A673 (cell line): Measurements from ENCODE around the gene FRMD3.

Experiments
- CTCF ChIP-seq: fragments of 300-800, 200-600 bp; sonication (generic); conservative IDR thresholded peaks from 2 replicates; pipeline ENCODE4 v1.5.1; 2017; ENCODE audit warnings: low read depth, mild to moderate bottlenecking, antibody characterized with exemption, low read length, moderate library complexity, mixed read lengths
- EZH2 ChIP-seq: fragments of 200-600 bp; sonication (generic); IDR thresholded peaks from 2 replicates; pipeline ENCODE4 v1.6.1; 2017; ENCODE audit warnings: borderline replicate concordance, low read depth, mild to moderate bottlenecking, mixed read lengths, antibody characterized with exemption, low read length; ENCODE audit not compliant: poor library complexity, severe bottlenecking

GRCh38 chr9:83367326-83367725 is 170.9 kb downstream of the FRMD3 start:
- TF ChIP-seq CTCF (no peak), EZH2 (no peak)
